ENCODE data around the gene PRR9.

The PRR9 gene

DNA sequence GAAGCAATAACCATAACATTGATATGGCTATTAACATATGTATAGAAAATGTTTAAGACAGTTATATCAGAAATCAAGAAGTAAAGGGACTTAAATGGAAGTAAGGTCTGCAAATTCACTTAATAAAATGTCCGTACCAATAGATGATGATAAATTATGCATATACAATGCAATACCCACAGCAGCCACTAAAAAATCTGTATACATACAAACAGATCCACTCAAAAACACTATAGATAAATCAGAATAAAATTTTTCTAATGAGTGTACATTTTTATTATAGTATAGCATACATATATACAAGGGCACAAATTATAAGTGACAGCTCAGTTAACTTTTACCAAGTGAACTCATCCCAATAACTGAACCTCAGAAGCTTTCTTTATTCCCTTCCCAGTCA, 48.1 kb downstream of the PRR9 start:
- no peak for DNase-seq (ENCODE audit: low read depth)

Data from activated T-helper 1 cell treated with Interleukin-2 at 50 U/mL for 16 hours (primary cell).